Gastrocnemius medialis (tissue), 4 donors: ENCODE results near the gene TXK. TPM values are rescaled to one million over a fixed set of nuclear protein-coding genes. Genes with fewer than 3 reads are reported as not detected.

Source experiments
- ATAC-seq, 2 donors: fragments of 150-250 bp; one replicate each; pipeline ENCODE4 v1.9.1; 2016
- DNase-seq, 2 donors: peaks; one replicate each; pipeline ENCODE4 v3.0.0-alpha.2; 2019
- H3K27ac ChIP-seq, 4 donors: fragments of 200-600 bp; sonication (generic); 1 replicate in 1 of 4; 2 replicates in 3 of 4; pipeline ENCODE4 v1.5.1; 2016 to 2018; ENCODE audit warnings: mild to moderate bottlenecking in 2 of 4, moderate library complexity in 1 of 4
- H3K27me3 ChIP-seq, 3 donors: fragments of 200-600 bp; sonication (generic) in 2 of 3; 1 replicate in 1 of 3; 2 replicates in 2 of 3; pipeline versions ENCODE4 v1.5.1 to v1.6.0; 2016 to 2019; ENCODE audit warnings: mild to moderate bottlenecking in 1 of 3, moderate library complexity in 1 of 3
- H3K36me3 ChIP-seq, 2 donors: fragments of 200-600 bp; sonication (generic) in 1 of 2; one replicate each; pipeline ENCODE4 v1.5.1; 2017 to 2018
- H3K4me1 ChIP-seq, 2 donors: fragments of 200-600 bp; sonication (generic) in 1 of 2; one replicate each; pipeline ENCODE4 v1.5.1; 2016 to 2017; ENCODE audit warnings: mild to moderate bottlenecking in 2 of 2
- H3K4me3 ChIP-seq, 4 donors: fragments of 200-600 bp; sonication (generic) in 3 of 4; 1 replicate in 1 of 4; 2 replicates in 3 of 4; pipeline ENCODE4 v1.5.1; 2016 to 2019; ENCODE audit warnings: mild to moderate bottlenecking in 2 of 4
- H3K9me3 ChIP-seq, 3 donors: fragments of 200-600 bp; sonication (generic) in 2 of 3; 1 replicate in 1 of 3; 2 replicates in 2 of 3; pipeline ENCODE4 v1.5.1; 2016 to 2019
- POLR2A ChIP-seq, 2 donors: fragments of 450-650 bp; IDR thresholded peaks; one replicate each; pipeline ENCODE4 v1.6.1; 2017; ENCODE audit warnings: antibody characterized with exemption in 2 of 2, mild to moderate bottlenecking in 2 of 2, moderate library complexity in 2 of 2
- in situ Hi-C, 4 donors: fragments of 200-750 bp; cut with MboI; loops; one replicate each; pipeline versions ENCODE4 v1.15.0 to v1.8.0; 2017; ENCODE audit warnings: low sequenced_read_pairs in 4 of 4
- intact Hi-C: fragments of 100-400 bp; cut with DNase I; formaldehyde crosslinking; loops from one replicate; pipeline ENCODE4 v1.15.1; 2023; ENCODE audit warnings: low total_unique reads
- total RNA-seq, 4 donors: library from RNA; depleted of rRNA; stranded (reverse); fragments of >200 nt; gene quantifications; one replicate each; pipeline versions ENCODE4 v1.1.0 to v1.2.3, GENCODE V29; 2016
- TF ChIP-seq, protein P1 (sequence below), 5 experiments: fragments of 450-650 bp in 3 of 5; fragments of 200-600 bp in 2 of 5; sonication (generic) in 2 of 5; IDR thresholded peaks in 4 of 5; conservative IDR thresholded peaks in 1 of 5; 1 replicate in 4 of 5; 2 replicates in 1 of 5; pipeline ENCODE4 v1.5.1; 2016 to 2019; ENCODE audit warnings: antibody characterized with exemption in 5 of 5, mild to moderate bottlenecking in 3 of 5, moderate library complexity in 3 of 5

The TXK gene
- total RNA-seq, 4 donors from 2014 or later, result 0.66 to 0.81 TPM; not detected in 2

DNA sequence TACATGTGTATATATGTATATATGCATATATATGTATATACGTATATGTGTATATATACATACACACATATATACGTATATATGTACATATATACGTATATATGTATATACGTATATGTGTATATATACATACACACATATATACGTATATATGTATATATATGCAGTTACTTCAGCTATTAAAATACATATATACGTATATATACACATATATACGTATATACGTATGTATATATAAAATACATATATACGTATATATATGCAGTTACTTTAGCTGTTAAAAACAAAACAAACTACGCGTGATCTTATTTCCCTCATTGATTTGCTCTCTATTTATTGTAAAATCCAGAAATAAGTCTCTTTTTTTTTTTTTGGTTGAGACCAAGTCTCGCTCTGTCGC lies 13.9 kb downstream of the TXK start:
- no peaks in the 10 kb centered on the region for H3K27me3 ChIP-seq
- no peaks in the 10 kb centered on the region for H3K4me1 ChIP-seq
- H3K36me3 ChIP-seq, result no peaks in the 10 kb centered on the region
- no peak for TF ChIP-seq POLR2A (IDR thresholded peaks at IDR 0.05)
- TF ChIP-seq, protein P1, sequence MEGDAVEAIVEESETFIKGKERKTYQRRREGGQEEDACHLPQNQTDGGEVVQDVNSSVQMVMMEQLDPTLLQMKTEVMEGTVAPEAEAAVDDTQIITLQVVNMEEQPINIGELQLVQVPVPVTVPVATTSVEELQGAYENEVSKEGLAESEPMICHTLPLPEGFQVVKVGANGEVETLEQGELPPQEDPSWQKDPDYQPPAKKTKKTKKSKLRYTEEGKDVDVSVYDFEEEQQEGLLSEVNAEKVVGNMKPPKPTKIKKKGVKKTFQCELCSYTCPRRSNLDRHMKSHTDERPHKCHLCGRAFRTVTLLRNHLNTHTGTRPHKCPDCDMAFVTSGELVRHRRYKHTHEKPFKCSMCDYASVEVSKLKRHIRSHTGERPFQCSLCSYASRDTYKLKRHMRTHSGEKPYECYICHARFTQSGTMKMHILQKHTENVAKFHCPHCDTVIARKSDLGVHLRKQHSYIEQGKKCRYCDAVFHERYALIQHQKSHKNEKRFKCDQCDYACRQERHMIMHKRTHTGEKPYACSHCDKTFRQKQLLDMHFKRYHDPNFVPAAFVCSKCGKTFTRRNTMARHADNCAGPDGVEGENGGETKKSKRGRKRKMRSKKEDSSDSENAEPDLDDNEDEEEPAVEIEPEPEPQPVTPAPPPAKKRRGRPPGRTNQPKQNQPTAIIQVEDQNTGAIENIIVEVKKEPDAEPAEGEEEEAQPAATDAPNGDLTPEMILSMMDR (IDR thresholded peaks at IDR 0.05 in 4 of 5, conservative IDR thresholded peaks at IDR 0.05 in 1 of 5), result no peak
- H3K9me3 ChIP-seq, result no peaks in the 10 kb centered on the region
- DNase-seq, result no peak
- intact Hi-C loops, result no loop called here
- in situ Hi-C loops, result no loop called here
- H3K4me3 ChIP-seq, result no peak overlapping the region
- no peak overlapping the region for H3K27ac ChIP-seq
- no peak for ATAC-seq

DNA sequence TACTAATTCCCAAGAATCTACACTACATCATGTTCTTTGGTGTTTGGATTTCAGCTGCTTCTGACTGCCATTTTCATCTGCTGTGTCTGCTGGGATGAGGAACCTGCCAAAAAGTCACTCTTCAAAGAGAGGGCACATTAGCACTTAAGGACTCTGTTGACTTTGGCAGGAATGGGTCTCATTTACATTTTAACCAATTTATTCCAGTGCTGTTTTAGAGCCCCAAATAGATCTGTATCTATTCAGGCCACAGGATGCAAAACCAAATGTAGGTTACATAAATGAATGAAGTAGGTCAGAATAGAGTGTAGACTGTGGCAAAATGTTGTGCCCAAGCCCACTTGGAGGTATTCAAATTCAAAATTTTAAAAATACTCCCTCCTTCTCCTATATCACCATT lies 14.4 kb downstream of the TXK start:
- Histone ChIP-seq H3K4me3 (no peak overlapping the region), H3K9me3 (no peaks in the 10 kb centered on the region), H3K27me3 (no peaks in the 10 kb centered on the region), H3K36me3 (no peaks in the 10 kb centered on the region), H3K27ac (no peak overlapping the region), H3K4me1 (no peaks in the 10 kb centered on the region)
- in situ Hi-C loops, result no loop called here
- intact Hi-C loops, result no loop called here
- TF ChIP-seq, protein P1 (IDR thresholded peaks at IDR 0.05 in 4 of 5, conservative IDR thresholded peaks at IDR 0.05 in 1 of 5), result no peak
- TF ChIP-seq POLR2A (IDR thresholded peaks at IDR 0.05), result no peak
- DNase-seq (no peak), ATAC-seq (no peak)

DNA sequence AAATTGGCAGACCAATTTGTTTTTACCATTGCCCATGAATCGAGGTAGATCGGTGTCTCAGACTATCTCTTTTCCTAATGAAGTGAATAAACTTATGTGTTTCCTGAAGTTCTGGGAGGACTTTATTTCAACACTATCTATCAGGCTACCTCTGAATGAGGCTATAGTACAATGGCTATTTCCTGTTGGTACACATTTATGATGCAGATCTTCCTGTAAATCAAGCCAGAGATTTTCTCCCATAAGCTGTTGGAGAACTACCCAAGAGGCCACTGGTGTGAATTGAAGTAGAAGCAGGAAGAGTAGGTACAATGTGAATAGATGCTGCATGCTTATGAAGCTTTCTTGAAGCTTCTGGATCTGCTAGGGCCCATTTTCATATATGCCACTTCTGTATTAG lies 16.0 kb downstream of the TXK start:
- in situ Hi-C loops, result no loop called here

DNA sequence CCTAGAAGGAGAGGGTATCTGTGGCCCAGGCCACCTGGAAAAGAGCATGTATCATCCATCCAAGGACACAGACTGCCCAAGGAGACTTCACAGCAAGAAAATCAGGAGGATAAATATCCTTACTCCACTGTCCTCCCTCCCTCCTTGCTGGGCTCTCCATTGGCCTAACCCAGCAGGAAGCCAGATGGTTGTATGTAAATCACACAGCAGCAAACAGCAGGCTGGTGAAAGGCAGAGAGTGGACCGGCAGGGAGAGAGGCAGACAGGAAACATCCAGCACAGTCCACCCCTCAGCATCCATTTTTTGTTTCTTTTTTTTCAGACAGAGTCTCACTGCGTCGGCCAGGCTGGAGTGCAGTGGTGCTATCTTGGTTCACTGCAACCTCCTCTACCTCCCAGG lies 17.5 kb downstream of the TXK start:
- no peaks in the 10 kb centered on the region for H3K36me3 ChIP-seq
- intact Hi-C loops (no loop called here), in situ Hi-C loops (no loop called here)
- no peak for TF ChIP-seq POLR2A (IDR thresholded peaks at IDR 0.05)
- TF ChIP-seq, protein P1 (IDR thresholded peaks at IDR 0.05 in 4 of 5, conservative IDR thresholded peaks at IDR 0.05 in 1 of 5), result no peak
- no peak overlapping the region for H3K27ac ChIP-seq
- H3K9me3 ChIP-seq, result no peaks in the 10 kb centered on the region
- no peak overlapping the region for H3K4me3 ChIP-seq
- no peak for DNase-seq
- H3K4me1 ChIP-seq, result no peaks in the 10 kb centered on the region
- no peak for ATAC-seq
- H3K27me3 ChIP-seq, result no peaks in the 10 kb centered on the region

More for the DNA sequence above, 16.0 kb downstream of the TXK start:
- no peak for DNase-seq
- no peak for ATAC-seq
- no peaks in the 10 kb centered on the region for H3K9me3 ChIP-seq
- no peaks in the 10 kb centered on the region for H3K36me3 ChIP-seq
- H3K4me1 ChIP-seq, result no peaks in the 10 kb centered on the region
- TF ChIP-seq POLR2A (IDR thresholded peaks at IDR 0.05), result no peak
- TF ChIP-seq, protein P1 (IDR thresholded peaks at IDR 0.05 in 4 of 5, conservative IDR thresholded peaks at IDR 0.05 in 1 of 5), result no peak
- no peaks in the 10 kb centered on the region for H3K27me3 ChIP-seq
- intact Hi-C loops, result no loop called here
- no peak overlapping the region for H3K27ac ChIP-seq
- no peak overlapping the region for H3K4me3 ChIP-seq

DNA sequence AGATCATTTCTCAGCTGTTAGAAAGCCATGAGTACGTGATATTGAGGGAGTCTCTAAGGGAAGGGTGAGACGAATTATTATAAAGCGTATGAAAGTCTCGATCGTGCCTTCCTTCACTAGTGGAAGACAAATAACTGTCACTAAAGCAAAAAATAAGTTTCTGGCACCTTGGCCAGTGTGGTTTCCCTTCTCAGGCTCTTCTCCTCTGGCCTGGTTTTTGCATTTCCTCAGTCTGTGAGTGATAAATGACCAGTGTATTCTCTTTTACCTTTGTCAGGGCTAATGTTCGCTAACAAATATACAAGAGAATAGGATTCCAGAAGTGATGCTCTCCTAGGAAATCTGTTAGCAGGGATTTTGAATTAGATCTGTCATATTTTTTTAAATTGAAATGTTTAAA lies 19.6 kb downstream of the TXK start:
- H3K36me3 ChIP-seq, result no peaks in the 10 kb centered on the region
- no peak for ATAC-seq
- H3K4me1 ChIP-seq, result no peaks in the 10 kb centered on the region
- H3K27me3 ChIP-seq, result no peaks in the 10 kb centered on the region
- no peaks in the 10 kb centered on the region for H3K9me3 ChIP-seq
- no peak for DNase-seq
- intact Hi-C loops, result no loop called here
- H3K4me3 ChIP-seq, result no peak overlapping the region
- no peak overlapping the region for H3K27ac ChIP-seq
- TF ChIP-seq POLR2A (IDR thresholded peaks at IDR 0.05), result no peak
- TF ChIP-seq, protein P1 (IDR thresholded peaks at IDR 0.05 in 4 of 5, conservative IDR thresholded peaks at IDR 0.05 in 1 of 5), result no peak
- in situ Hi-C loops, result no loop called here
